ENCODE data around the gene DCC.

DCC gene

DNA sequence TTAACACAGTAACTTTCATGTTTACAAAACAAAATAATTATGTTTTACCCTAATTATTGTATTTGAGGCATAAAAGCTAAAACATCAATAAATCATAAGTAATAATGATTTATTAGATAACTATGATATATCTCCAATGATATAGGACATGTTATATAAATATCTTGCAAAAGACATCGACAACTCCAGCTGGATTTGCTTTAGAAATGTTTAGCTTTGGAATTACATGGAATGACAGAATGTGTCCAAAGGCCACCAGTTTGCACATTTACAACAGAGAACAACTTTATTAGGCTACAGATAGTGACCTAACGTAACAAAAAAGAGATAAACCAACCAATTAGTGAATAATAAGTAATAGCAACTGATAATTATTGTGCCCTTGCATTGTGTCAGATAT is 475.7 kb downstream of the DCC start:
- Mint-ChIP-seq H3K4me3 (no peak overlapping the region), H3K27me3 (ENCODE audit: low read depth) (no peaks in the 10 kb centered on the region), H3K9me3 (no peaks in the 10 kb centered on the region), H3K4me1 (no peaks in the 10 kb centered on the region), H3K27ac (no peak overlapping the region), H3K36me3 (ENCODE audit: low read depth) (no peaks in the 10 kb centered on the region)
- no peak for TF ChIP-seq CTCF (IDR thresholded peaks at IDR 0.05; ENCODE audit: unreplicated experiment in 3 of 3)

DNA sequence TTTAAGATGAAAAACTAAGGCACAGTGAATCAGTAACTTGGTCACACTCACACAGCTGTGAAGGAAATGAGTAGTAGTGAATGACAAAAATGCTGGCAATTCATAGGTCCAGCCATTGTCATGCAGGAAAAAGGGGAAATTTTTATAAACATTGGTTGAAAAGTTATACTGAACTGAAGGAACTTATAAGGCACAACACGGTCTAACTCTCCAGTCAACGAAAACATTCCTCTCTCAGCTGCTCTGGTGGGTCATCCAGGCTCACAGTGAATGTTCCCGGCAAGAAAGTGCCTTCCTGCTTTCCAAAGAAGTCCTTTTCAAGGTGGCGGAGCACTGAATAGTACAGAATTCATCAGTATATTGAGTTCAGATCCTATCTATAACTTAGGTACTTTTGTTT is 476.1 kb downstream of the DCC start:
- Mint-ChIP-seq H3K27ac (no peak overlapping the region), H3K4me1 (no peaks in the 10 kb centered on the region), H3K4me3 (no peak overlapping the region), H3K9me3 (no peaks in the 10 kb centered on the region), H3K27me3 (ENCODE audit: low read depth) (no peaks in the 10 kb centered on the region), H3K36me3 (ENCODE audit: low read depth) (no peaks in the 10 kb centered on the region)
- TF ChIP-seq CTCF (IDR thresholded peaks at IDR 0.05; ENCODE audit: unreplicated experiment in 3 of 3), result no peak

DNA sequence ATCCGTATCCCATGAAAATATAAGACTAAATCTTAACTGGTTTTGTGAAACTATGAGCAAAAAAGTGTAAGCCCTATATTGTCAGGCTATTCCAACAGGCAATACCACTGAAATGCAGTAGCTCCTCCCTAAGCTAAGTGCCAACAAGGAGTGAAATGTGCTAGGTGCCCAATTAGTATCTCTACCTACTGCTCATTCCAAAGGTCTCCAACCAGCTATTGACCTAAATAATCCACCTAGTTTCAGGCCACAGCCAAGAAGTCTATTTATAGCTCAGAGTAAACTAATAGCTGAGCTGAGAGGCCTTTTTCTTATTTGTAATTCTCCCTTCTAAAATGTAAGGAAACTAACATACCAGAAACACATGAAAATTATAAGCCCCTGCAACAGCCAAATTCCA is 482.2 kb downstream of the DCC start:
- Mint-ChIP-seq H3K27me3 (ENCODE audit: low read depth) (no peaks in the 10 kb centered on the region), H3K9me3 (no peaks in the 10 kb centered on the region), H3K4me3 (no peak overlapping the region), H3K27ac (no peak overlapping the region), H3K4me1 (peaks cover 7% of the 10 kb centered on the region), H3K36me3 (ENCODE audit: low read depth) (no peaks in the 10 kb centered on the region)
- TF ChIP-seq CTCF (IDR thresholded peaks at IDR 0.05; ENCODE audit: unreplicated experiment in 3 of 3), result no peak

DNA sequence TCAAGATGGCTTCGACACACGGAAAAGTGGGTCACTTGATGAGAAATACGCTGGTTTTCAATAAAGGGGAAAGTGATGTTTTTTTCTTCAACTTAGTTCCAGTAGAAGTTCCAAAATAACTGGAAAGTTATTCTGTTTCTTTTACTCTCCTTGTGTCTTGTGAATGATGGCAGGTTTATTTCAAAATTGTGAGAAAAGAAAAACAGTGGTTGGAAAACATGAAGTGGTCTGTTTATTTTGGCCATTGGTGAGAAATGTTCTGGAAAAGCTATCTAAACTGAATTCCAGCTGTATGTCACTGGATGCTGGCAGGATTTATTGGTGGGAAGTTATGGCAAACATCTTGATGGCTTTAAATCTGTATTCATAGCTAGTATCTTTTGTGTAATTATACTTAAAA is 484.1 kb downstream of the DCC start:
- Mint-ChIP-seq H3K9me3 (no peaks in the 10 kb centered on the region), H3K4me1 (peaks cover 7% of the 10 kb centered on the region), H3K27me3 (ENCODE audit: low read depth) (no peaks in the 10 kb centered on the region), H3K27ac (peak overlapping the region in 2 of 3 experiments; percentile 38 to 76), H3K36me3 (ENCODE audit: low read depth) (no peaks in the 10 kb centered on the region), H3K4me3 (no peak overlapping the region)
- TF ChIP-seq CTCF (IDR thresholded peaks at IDR 0.05; ENCODE audit: unreplicated experiment in 3 of 3), result no peak

DNA sequence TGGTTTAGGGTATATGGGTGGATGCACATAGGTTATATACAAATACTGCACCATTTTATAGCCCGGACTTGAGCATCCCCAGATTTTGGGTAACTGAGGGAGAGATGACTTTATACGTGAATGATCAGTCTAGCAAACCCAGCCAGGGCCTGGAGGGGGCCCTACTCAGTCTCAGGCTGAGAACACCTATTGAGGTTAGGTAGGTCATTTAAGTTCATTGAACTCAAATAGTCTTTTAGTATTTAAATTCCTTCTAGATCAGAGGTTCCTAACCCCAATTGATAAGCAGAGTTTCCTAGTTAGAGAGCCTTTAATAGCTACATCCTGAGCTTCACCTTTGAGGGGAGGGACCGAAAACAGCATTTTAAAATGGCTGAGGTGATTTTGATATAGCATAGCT is 487.0 kb downstream of the DCC start:
- Mint-ChIP-seq H3K27ac (no peak overlapping the region), H3K36me3 (ENCODE audit: low read depth) (no peaks in the 10 kb centered on the region), H3K4me3 (no peak overlapping the region), H3K9me3 (no peaks in the 10 kb centered on the region), H3K27me3 (ENCODE audit: low read depth) (no peaks in the 10 kb centered on the region), H3K4me1 (peaks cover 7% of the 10 kb centered on the region)
- no peak for TF ChIP-seq CTCF (IDR thresholded peaks at IDR 0.05; ENCODE audit: unreplicated experiment in 3 of 3)

DNA sequence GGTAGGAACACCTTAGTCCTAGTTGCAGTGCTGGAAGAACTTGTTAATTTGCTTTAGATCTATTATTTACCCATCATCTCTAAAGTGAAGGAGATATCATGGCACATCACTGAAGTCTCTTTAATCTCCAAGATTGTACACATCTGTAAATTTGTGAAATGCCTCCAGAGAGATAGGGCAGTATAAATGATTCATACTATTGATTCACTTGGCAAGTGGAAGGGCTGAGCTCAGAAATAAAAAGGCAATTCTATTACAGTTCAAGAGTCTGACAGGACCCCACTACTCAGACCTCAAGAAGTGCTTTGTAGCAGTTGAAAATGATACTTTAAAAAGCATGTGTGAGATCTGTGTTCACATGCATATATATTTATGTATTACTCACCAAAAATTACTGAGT is 489.3 kb downstream of the DCC start:
- H3K27me3 Mint-ChIP-seq (ENCODE audit: low read depth), result no peaks in the 10 kb centered on the region
- peaks cover under 1% of the 10 kb centered on the region for H3K4me1 Mint-ChIP-seq
- no peaks in the 10 kb centered on the region for H3K9me3 Mint-ChIP-seq
- no peak overlapping the region for H3K27ac Mint-ChIP-seq
- H3K36me3 Mint-ChIP-seq (ENCODE audit: low read depth), result no peaks in the 10 kb centered on the region
- TF ChIP-seq CTCF (IDR thresholded peaks at IDR 0.05; ENCODE audit: unreplicated experiment in 3 of 3), result no peak
- no peak overlapping the region for H3K4me3 Mint-ChIP-seq

Data from nephron (organoid).